Stimulated activated CD4-positive, alpha-beta T cell treated with anti-CD3 and anti-CD28 coated beads, Interleukin-2, amount 100 ng/mL, for 4 hours (primary cell): ENCODE measurements around the gene MAP3K4.
A peak's percentile ranks its signal among the peaks of the same experiment; 100 is the strongest.
"Not testable (repeated sequence)": the region's sequence is repeated elsewhere in the genome, so short reads cannot be mapped to it uniquely, and the experiment has no call there.

Source experiments
- DNase-seq: peaks from one replicate; pipeline ENCODE4 v3.0.0-alpha.2; 2020; ENCODE audit warnings: low read depth

The MAP3K4 gene

GRCh38 chr6:160972594-160972993 lies 19.0 kb upstream of the MAP3K4 start:
- DNase-seq = not testable (repeated sequence)

- no peak for DNase-seq
Measured at GRCh38 chr6:160973311-160974250, 18.0 kb upstream of the MAP3K4 start.

GRCh38 chr6:160974304-160974771 lies 17.2 kb upstream of the MAP3K4 start:
- no peak for DNase-seq

- no peak for DNase-seq
Measured at GRCh38 chr6:160975162-160975561, 16.4 kb upstream of the MAP3K4 start.

GRCh38 chr6:160975961-160976360 lies 15.6 kb upstream of the MAP3K4 start:
- DNase-seq = not testable (repeated sequence)

GRCh38 chr6:160978141-160978901 lies 13.2 kb upstream of the MAP3K4 start:
- no peak for DNase-seq

- no peak for DNase-seq
Measured at GRCh38 chr6:160979061-160979708, 12.4 kb upstream of the MAP3K4 start.

GRCh38 chr6:160983377-160983948 lies 8.1 kb upstream of the MAP3K4 start:
- DNase-seq = not testable (repeated sequence)

GRCh38 chr6:160986851-160987250 lies 4.7 kb upstream of the MAP3K4 start:
- DNase-seq = no peak

- no peak for DNase-seq
Measured at GRCh38 chr6:160987265-160987664, 4.3 kb upstream of the MAP3K4 start.

- DNase-seq = no peak
Measured at GRCh38 chr6:160990847-160991405, 643 bp upstream of the MAP3K4 start.

- DNase-seq = peak; percentile 22
Measured at GRCh38 chr6:160992061-160992979, 751 bp downstream of the MAP3K4 start.

- DNase-seq = no peak
Measured at GRCh38 chr6:160992980-160993314, 1.4 kb downstream of the MAP3K4 start.

- no peak for DNase-seq
Measured at GRCh38 chr6:160995271-160995670, 3.7 kb downstream of the MAP3K4 start.

GRCh38 chr6:160996131-160996601 lies 4.6 kb downstream of the MAP3K4 start:
- no peak for DNase-seq

- DNase-seq = no peak
Measured at GRCh38 chr6:160998217-160998616, 6.6 kb downstream of the MAP3K4 start.

GRCh38 chr6:160998766-160999165 lies 7.2 kb downstream of the MAP3K4 start:
- no peak for DNase-seq

- DNase-seq = no peak
Measured at GRCh38 chr6:160999516-160999915, 7.9 kb downstream of the MAP3K4 start.

GRCh38 chr6:161000632-161001031 lies 9.1 kb downstream of the MAP3K4 start:
- DNase-seq = no peak

GRCh38 chr6:161001421-161001820 lies 9.9 kb downstream of the MAP3K4 start:
- DNase-seq = no peak

GRCh38 chr6:161003336-161003735 lies 11.8 kb downstream of the MAP3K4 start:
- DNase-seq = no peak
